ENCODE results near the gene NCF4.

Gene NCF4

DNA sequence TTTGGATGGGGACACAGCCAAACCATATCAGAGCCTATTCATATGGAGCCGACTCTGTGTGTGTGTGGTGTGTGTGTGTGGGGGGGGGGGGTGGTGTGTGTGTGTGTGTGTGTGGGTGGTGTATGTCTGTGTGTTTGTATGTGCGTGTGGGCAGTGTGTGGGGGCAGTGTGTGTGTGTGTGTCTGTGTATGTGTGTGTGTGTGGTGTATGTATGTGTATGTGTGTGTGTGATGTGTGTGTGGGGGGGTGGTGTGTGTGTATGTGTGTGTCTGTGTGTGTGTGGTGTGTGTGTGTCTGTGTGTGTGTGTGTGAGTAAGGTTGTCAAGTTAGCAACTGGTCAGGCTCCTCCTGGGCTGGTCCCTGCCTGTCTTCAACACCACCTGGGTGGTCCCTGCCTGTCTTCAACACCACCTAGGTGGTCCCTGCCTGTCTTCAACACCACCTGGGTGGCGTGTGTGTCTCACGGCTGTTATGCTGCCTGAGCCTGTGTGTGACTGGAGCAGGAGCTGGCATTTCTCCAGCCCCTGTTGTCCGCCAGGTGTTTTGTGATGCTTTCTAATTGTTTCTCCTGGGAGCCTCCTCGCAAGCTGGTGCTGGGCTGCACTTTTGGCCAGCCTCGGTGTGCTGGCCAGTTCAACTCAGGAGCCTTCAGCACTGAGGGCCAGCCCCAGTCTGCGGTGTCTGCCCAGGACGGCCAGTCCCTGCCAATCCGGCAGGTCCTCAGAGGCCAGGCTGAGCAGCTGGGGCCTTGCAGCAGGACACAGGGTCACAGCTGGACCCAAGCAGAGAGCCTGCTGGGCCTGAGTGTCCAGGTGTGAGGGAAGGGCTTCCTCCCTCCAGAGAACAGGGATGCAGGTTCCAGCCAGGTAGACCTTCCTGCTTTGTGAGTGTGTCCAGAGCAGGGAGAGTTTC lies 22.4 kb upstream of the NCF4 start:
- ATAC-seq: no peak
- TF ChIP-seq ARNTL (CRISPR knock-in tag; IDR thresholded peaks at IDR 0.05; ENCODE audit: borderline replicate concordance, low read depth) (no peak), PPARA (CRISPR knock-in tag; IDR thresholded peaks at IDR 0.05; ENCODE audit: borderline replicate concordance) (no peak), TCF4 (CRISPR knock-in tag; IDR thresholded peaks at IDR 0.05; ENCODE audit: borderline replicate concordance) (no peak), ZNF565 (CRISPR knock-in tag; conservative IDR thresholded peaks at IDR 0.05; ENCODE audit: low read depth) (no peak), TOX (CRISPR knock-in tag; IDR thresholded peaks at IDR 0.05; ENCODE audit: borderline replicate concordance) (no peak), ESRRG (CRISPR knock-in tag; IDR thresholded peaks at IDR 0.05) (no peak), ZFP3 (CRISPR knock-in tag; IDR thresholded peaks at IDR 0.05) (no peak), OSR1 (CRISPR knock-in tag; IDR thresholded peaks at IDR 0.05) (no peak), SNAI2 (CRISPR knock-in tag; IDR thresholded peaks at IDR 0.05) (no peak), RARB (CRISPR knock-in tag; IDR thresholded peaks at IDR 0.05) (no peak), CSDC2 (CRISPR knock-in tag; IDR thresholded peaks at IDR 0.05) (no peak), ZNF70 (CRISPR knock-in tag; IDR thresholded peaks at IDR 0.05) (no peak), GLIS3 (CRISPR knock-in tag; IDR thresholded peaks at IDR 0.05) (no peak)
- TF ChIP-seq, protein P1, sequence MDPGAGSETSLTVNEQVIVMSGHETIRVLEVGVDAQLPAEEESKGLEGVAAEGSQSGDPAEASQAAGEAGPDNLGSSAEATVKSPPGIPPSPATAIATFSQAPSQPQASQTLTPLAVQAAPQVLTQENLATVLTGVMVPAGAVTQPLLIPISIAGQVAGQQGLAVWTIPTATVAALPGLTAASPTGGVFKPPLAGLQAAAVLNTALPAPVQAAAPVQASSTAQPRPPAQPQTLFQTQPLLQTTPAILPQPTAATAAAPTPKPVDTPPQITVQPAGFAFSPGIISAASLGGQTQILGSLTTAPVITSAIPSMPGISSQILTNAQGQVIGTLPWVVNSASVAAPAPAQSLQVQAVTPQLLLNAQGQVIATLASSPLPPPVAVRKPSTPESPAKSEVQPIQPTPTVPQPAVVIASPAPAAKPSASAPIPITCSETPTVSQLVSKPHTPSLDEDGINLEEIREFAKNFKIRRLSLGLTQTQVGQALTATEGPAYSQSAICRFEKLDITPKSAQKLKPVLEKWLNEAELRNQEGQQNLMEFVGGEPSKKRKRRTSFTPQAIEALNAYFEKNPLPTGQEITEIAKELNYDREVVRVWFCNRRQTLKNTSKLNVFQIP (CRISPR knock-in tag; IDR thresholded peaks at IDR 0.05; ENCODE audit: borderline replicate concordance, low read depth): no peak
- TF ChIP-seq, protein P2, sequence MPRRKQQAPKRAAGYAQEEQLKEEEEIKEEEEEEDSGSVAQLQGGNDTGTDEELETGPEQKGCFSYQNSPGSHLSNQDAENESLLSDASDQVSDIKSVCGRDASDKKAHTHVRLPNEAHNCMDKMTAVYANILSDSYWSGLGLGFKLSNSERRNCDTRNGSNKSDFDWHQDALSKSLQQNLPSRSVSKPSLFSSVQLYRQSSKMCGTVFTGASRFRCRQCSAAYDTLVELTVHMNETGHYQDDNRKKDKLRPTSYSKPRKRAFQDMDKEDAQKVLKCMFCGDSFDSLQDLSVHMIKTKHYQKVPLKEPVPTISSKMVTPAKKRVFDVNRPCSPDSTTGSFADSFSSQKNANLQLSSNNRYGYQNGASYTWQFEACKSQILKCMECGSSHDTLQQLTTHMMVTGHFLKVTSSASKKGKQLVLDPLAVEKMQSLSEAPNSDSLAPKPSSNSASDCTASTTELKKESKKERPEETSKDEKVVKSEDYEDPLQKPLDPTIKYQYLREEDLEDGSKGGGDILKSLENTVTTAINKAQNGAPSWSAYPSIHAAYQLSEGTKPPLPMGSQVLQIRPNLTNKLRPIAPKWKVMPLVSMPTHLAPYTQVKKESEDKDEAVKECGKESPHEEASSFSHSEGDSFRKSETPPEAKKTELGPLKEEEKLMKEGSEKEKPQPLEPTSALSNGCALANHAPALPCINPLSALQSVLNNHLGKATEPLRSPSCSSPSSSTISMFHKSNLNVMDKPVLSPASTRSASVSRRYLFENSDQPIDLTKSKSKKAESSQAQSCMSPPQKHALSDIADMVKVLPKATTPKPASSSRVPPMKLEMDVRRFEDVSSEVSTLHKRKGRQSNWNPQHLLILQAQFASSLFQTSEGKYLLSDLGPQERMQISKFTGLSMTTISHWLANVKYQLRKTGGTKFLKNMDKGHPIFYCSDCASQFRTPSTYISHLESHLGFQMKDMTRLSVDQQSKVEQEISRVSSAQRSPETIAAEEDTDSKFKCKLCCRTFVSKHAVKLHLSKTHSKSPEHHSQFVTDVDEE (CRISPR knock-in tag; IDR thresholded peaks at IDR 0.05): no peak
- TF ChIP-seq, protein P3, sequence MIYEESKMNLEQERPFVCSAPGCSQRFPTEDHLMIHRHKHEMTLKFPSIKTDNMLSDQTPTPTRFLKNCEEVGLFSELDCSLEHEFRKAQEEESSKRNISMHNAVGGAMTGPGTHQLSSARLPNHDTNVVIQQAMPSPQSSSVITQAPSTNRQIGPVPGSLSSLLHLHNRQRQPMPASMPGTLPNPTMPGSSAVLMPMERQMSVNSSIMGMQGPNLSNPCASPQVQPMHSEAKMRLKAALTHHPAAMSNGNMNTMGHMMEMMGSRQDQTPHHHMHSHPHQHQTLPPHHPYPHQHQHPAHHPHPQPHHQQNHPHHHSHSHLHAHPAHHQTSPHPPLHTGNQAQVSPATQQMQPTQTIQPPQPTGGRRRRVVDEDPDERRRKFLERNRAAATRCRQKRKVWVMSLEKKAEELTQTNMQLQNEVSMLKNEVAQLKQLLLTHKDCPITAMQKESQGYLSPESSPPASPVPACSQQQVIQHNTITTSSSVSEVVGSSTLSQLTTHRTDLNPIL (CRISPR knock-in tag; IDR thresholded peaks at IDR 0.05; ENCODE audit: low read depth): no peak

DNA sequence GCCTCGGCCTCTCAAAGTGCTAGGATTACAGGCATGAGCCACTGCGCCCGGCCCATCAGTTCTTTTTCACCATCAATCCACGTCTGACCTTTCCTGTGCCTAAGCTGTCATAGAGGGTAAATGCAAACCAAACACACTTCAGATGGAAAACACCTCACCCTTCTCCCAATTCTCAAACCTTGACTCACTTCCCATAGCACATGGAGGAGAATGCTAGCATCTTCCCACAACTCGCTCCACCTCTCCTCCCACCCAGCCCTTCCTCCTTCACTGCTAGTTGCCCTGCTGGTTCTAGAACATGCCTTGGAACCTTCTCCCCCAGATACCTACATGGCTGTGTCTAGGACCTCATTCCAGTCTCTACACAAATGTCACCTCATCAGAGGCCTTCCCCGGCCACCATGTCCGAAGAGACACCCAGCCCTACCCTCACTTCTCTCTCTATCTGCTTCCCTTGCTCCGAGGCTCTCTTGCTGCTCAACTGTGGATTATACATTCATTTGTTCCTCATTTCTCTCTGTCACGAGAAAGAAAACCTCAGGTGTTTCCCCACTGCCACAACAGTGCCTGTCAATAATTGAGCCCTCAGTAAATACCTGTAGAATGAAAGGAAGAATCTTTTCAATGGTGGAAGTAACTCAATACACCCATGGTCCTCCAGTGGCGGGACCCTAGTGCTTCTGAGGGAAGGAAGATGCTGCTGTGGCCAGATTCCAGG lies 21.3 kb upstream of the NCF4 start:
- ATAC-seq: no peak
- no peak for TF ChIP-seq CSDC2 (CRISPR knock-in tag; IDR thresholded peaks at IDR 0.05)
- TF ChIP-seq, protein P4, sequence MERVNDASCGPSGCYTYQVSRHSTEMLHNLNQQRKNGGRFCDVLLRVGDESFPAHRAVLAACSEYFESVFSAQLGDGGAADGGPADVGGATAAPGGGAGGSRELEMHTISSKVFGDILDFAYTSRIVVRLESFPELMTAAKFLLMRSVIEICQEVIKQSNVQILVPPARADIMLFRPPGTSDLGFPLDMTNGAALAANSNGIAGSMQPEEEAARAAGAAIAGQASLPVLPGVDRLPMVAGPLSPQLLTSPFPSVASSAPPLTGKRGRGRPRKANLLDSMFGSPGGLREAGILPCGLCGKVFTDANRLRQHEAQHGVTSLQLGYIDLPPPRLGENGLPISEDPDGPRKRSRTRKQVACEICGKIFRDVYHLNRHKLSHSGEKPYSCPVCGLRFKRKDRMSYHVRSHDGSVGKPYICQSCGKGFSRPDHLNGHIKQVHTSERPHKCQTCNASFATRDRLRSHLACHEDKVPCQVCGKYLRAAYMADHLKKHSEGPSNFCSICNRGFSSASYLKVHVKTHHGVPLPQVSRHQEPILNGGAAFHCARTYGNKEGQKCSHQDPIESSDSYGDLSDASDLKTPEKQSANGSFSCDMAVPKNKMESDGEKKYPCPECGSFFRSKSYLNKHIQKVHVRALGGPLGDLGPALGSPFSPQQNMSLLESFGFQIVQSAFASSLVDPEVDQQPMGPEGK (CRISPR knock-in tag; IDR thresholded peaks at IDR 0.05; ENCODE audit: borderline replicate concordance): no peak

DNA sequence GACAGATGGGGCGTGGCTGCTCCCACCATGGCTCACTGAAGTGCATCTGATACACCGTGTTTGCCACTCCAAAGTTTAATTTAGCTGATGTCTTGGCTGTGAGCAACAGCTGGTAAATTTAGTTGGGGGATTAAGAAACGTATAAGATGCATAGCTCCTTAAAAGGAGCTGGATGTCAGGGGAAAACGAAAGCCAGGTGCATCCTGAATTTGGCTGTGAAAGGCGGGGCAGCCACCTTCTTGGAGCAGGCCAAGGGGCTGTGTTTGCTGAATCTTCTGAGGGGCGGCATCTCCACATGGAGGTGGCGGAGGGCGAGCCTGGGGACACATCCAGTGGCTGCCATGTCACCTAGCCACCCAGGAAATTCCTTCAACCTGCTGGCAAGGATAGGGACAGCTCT lies 20.7 kb upstream of the NCF4 start:
- TF ChIP-seq ISL1 (CRISPR knock-in tag; IDR thresholded peaks at IDR 0.05): no peak
- TF ChIP-seq ZNF70 (CRISPR knock-in tag; IDR thresholded peaks at IDR 0.05): no peak
- TF ChIP-seq, protein P1 (CRISPR knock-in tag; IDR thresholded peaks at IDR 0.05; ENCODE audit: borderline replicate concordance, low read depth): no peak
- TF ChIP-seq BACH2 (CRISPR knock-in tag; IDR thresholded peaks at IDR 0.05; ENCODE audit: borderline replicate concordance): no peak
- no peak for TF ChIP-seq ZNF8 (CRISPR knock-in tag; IDR thresholded peaks at IDR 0.05)
- TF ChIP-seq ZNF565 (CRISPR knock-in tag; conservative IDR thresholded peaks at IDR 0.05; ENCODE audit: low read depth): no peak
- TF ChIP-seq ZC3H10 (CRISPR knock-in tag; IDR thresholded peaks at IDR 0.05): no peak
- TF ChIP-seq ZFP3 (CRISPR knock-in tag; IDR thresholded peaks at IDR 0.05): no peak
- no peak for TF ChIP-seq CSDC2 (CRISPR knock-in tag; IDR thresholded peaks at IDR 0.05)
- no peak for TF ChIP-seq RARB (CRISPR knock-in tag; IDR thresholded peaks at IDR 0.05)
- TF ChIP-seq, protein P3 (CRISPR knock-in tag; IDR thresholded peaks at IDR 0.05; ENCODE audit: low read depth): no peak
- no peak for TF ChIP-seq TCF4 (CRISPR knock-in tag; IDR thresholded peaks at IDR 0.05; ENCODE audit: borderline replicate concordance)
- TF ChIP-seq, protein P2 (CRISPR knock-in tag; IDR thresholded peaks at IDR 0.05): no peak
- no peak for ATAC-seq
